NCI-H510A treated with DMSO at 0.1 percent for 48 hours (cell line): ENCODE results near the gene PRKCA.
"Not testable (repeated sequence)": the region's sequence is repeated elsewhere in the genome, so short reads cannot be mapped to it uniquely, and the experiment has no call there.

ENCODE experiments used
- DNase-seq: peaks from one replicate; lab custom pipeline; 2025; lab: John Stamatoyannopoulos, UW

PRKCA gene

DNA sequence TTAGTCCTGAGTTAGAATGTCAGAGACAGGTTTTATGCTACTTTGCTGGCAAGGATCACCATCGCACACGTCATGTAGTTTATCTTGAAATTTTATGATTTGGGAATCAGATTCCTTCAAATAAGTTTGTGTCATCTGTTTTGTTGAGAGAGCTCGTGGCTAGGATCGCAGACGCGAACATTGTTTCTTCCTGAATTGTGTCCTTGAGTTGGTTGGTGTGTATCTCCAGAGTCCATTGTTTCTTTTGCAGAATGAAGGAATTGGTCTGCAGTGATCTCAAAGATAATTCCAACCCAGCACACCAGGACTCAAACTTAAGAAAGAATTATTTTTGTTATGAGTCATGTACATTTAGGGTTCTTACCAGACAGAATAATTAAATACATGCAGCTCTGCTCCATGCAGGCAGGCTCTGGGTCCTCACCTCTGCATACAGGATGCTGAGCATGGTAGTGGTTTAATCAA, 51.6 kb downstream of the PRKCA start:
- DNase-seq = no peak

DNA sequence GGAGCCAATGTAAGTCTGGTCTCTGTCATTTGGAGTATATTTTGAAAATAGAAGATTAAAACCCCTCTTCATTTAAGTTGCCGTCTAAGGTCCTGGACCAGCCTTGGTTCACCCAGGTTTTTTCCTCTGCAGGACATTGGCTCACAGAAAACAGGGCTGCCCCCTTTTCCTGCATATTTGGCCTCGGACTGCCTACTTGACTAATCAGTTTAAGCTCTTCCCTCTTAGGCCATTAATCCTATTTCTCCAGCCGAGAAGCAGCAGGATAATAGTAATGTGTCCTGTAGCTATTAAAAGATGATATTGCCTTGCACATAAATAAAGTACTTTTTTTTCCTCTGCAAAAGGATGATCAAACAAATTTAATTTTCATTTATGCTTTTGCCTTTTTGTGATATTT, 52.1 kb downstream of the PRKCA start:
- no peak for DNase-seq

DNA sequence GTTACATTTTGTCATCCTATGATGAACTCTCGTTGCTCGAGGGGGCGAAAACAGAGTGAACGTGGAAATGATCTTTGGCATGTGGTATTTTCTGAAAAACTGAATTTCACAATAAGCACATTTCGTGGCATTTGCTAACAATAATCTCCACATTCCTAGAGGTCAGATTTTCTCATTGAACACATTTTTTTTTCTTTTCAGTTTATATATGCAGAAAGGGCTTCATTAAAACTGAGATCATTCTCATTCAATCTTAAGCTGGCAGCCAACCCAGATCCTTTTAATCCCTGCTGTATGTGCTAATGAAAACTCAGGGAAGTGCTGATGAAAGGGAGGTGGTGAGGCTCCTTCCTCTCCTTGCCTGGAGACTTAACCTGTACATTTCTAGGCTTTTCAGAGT, 52.6 kb downstream of the PRKCA start:
- no peak for DNase-seq

DNA sequence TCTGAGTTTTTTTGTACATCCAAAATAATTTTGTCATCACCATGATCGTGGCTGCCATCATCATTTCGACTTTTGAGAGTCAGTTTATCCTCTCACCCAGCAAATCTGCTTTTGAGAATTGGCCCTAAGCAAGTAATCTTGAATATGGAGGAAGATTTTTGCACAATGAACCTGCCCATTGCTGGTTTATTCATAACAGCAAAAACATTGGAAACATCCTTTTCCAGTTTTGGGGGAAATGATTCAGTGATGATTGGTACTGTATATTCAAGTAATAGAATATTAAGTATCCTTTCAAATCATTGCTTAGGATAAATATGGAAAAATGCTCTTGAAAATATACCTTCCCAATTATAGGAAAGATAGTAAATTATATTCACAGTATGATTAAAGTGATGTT, 53.1 kb downstream of the PRKCA start:
- no peak for DNase-seq

DNA sequence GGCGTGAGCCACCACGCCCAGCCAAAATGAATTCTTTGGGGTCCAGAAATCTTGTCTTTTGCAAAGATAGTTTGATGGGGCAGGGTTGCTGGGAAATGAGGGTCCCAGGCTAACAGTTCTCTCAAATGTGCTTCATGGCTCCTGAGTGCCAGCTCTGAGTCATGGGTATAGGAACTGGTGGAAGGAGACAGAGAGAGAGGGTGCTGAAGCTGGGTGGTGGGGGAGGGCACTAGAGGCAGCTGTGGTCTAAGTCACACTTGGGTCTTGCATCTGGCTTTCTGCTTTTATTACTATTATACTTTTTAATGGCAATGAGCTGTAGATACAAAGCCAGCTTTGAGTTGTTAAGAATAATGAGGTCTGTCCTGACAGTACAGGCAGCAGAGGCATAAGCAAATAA, 54.6 kb downstream of the PRKCA start:
- DNase-seq = no peak

DNA sequence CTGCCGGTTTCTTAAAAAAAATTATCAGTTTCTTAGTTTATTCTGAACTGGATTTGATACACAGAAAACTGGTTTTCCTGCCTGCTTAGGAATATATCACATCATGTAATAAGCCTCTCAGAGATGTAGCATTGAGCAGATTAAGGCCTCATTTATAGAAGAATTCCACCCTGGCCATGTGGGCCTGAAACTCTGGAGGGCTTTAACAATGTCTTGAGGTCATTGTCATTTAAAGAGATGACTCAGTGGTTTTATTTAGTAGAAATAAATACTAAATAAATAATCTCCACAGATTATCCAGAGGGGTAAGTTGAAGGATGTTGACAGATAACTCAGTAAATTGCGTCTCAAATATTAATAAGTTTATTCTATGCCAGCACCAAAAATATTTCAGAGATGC, 56.9 kb downstream of the PRKCA start:
- DNase-seq = no peak

DNA sequence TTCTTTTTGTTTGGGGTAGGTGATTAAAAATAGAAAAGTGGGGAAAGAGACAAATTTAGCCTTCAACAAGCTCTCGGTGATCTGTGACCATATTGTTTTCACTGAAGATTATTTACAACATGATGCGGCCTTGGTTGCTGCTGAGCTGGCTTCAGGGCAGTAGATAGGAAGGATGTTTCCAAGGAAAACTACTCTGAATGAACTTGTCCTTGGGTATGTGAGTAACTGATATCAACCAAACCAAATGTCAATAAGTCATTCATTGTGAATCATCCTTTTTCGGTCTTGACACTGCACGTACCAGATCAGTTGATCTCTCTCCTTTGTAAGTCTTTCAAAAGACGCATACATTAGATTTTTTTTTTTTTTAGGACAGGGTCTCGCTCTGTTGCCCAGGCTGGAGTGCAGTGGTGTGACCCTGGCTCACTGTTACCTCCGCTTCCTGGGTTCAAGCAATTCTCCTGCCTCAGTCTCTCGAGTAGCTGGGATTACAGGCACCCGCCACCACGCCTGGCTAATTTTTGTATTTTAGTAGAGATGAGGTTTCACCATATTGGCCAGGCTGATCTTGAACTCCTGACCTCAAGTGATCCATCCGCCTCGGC, 58.6 kb downstream of the PRKCA start:
- DNase-seq = not testable (repeated sequence)

DNA sequence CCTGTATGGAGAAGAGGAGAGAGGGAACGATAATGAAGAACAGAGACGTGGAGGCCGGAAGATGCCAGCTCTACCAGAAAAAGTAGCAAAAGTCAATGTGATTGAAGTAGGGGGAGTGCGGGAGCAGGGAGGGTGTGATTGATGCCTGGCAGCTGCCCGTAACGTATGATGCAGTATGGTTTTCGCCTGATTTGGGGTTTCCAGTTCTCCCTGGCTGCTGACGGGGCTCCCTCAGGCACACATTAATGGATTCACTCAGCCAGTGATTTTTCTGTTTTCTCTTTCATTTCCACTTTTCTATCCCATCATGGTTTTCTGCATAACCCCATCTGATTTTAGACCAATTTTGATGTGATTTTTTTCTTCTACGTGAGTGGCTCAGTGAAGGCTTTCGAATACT, 62.1 kb downstream of the PRKCA start:
- DNase-seq = no peak

DNA sequence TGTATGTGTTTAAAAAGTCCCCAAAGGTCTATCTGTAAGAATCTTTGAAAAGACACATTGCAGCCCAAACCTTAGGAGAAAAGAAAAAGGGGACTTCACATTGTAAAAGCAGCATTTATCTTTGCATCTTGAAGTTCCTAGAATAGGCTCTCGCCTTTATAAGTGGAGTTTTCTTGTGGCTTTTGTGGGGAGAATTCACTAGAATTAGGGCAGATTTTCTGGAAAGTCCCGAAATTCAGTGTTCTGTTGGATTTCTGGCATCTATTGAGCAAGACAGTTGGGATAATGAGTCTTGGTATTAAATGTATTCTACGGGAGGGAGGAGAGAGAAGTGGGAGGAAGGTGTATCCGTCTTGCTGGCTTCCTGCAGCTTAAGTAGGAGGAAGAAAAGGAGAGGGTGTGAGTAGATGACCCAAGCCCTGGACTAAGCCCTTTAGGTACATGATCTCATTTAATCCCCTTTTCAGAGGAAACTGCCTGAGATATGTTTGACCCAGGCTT, 62.6 kb downstream of the PRKCA start:
- DNase-seq = no peak

DNA sequence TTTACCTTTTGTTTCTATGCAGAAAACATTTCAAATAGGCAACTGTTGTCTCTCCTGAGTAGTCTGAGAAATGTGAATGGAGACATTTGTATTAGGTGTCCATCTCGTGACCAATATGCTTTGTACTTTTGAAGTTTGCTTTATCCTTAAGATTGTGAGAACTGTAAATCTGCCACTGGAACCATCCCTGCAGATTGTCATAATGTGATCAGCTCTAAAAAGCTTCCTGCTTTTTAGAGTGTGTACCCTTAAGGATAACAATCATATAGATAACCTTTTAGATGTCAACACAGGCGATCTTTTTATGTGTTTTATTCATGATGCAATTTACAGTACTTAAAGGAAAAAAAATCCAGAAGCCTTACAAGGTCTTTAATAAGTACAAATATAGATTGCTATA, 63.5 kb downstream of the PRKCA start:
- no peak for DNase-seq

DNA sequence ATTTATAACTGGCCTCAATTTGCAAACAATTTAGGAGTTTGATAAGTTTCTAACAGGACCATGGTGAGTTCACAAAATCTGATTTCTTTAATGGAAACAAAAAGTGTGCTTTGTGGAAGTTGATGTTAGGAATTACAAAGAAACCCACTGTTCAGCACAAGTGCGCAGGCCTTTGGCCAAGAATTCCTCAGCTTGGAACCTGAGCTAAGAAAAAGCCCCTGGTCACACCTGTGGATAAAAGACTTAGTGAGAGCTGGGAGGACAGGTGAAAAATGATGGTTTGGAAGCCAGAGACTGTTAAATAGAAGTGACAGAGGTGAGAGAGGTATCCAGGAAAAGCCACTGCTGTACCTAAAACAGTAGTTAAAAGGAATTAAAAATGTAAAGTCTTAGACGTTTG, 64.7 kb downstream of the PRKCA start:
- DNase-seq = no peak

DNA sequence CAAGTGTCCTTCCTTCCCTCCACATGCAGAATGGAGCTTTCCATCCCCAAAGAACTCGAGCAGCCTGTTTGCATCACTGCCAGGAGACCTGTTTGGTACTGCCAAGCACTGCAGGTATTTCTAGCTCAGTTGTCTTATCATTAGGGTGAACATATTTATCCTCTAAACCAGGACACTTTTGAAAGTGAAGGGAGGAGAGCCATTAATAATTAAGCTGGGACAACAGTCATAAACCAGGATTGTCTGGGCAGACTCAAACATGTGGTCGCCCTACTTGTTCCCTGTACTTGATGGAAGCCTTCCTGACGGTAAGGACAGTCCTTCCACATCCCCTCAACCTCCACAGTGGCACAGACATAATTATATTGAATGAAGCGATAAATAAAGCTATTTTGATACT, 67.4 kb downstream of the PRKCA start:
- no peak for DNase-seq

DNA sequence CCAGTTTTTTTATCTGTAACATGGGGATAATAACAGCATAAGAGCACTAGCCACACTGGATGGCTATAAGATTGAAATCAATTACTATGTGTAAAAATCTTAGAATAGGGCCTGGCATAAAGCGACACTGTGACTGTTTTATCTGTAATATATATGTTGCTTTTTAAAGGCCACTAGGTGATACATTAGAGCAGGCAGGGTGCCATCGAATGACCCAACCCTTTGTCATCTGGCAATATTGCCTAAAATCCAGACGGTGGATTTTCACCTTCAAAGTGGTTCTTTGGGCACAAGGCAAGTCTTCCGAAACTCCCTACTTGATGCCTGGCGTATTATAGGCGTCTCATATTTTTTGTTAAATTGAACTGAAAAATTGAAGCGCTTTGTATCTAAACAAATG, 69.1 kb downstream of the PRKCA start:
- no peak for DNase-seq

DNA sequence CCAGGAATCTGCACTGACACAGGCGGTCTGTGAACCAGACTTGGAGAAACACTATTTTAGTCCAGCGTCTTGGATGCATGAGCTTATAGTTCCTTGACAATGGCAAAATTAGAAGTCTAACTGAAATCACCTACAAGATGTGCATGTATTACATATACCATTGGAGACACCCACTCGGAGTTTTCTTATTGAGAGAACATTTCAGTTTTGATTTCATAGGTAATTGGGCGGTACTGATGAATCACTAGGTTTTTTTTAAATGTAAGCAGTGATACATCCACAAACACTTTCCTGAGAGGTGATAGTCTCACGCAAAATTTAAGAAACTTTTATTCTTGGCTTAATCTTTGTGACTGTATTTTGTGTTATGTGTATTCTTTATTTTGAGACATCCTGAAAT, 69.8 kb downstream of the PRKCA start:
- no peak for DNase-seq

DNA sequence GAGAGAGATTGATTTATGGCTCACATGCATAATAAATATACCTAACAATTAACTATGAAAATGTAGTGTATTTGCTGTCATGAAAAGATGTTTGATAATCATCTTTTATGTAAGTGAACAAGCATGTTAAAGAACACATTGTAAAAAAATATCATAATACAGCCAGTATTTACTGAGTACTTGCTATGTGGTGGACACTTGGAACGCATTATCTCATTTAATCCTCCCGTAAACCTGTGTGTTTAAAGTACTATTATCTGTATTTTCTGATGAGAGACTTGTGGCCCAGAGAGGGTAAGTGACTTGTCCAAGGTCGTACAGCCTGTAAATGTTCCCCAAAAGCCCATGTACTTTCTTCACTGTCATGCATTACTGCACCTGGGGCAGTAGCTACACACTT, 70.7 kb downstream of the PRKCA start:
- no peak for DNase-seq

DNA sequence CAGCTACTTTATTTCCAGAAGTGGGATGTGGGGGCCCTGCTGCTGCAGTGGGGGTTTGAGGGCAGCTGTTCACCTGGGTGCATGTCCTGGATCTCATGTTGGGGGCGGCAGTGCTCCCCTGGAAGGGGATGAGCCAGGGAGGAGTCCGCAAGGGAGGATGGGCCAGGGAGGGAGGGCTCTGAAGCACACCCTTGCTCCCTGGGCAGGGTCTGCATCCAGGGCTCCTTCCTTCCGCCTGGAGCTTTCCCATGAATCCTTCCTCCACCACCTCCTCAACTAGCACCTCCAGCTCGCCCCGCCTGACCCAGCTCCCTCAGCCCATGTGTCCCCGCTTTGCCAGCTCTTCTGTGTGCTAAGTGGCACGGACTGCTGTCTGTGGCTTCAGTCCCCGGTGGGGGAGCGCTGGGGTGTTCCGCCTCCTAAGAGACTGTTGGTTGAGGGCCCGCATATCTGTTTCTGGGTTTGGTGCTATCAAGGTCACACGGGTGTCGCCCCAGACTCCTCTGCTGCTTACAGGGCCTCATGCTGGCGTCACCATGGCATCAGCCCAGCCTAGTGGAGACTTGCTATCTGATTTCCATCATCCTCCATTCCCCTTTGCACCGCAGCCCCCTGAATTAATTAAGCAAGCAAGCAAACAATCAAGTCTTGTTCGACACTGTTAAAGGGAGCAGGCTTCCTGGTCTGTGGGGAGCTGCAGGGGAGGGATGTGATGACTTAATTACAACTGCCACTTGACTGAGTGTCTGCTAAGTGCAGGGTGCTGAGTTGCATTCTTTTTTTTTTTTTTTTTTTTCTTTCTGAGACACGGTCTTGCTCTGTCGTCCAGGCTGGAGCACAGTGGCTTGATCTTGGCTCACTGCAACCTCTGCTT, 71.8 kb downstream of the PRKCA start:
- peak; percentile 50 for DNase-seq

DNA sequence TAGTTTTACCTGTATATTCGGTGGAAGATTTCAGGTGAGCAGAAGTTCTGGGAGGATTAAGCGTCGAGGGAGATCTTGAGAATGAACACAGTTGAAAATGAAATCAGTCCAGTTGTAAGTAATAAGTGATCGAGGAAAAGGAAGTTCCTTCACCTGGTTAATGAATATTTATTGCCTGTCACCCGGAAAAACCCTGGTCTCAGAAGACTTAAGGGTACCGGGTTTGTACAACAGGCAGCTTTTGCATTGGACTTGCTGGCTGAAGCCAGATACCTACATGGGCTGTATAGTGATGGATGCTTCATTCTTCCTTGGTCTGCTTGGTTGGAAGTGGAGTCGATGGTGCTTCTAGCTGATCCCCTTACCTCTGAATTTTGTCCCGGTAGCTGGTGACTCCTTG, 72.7 kb downstream of the PRKCA start:
- no peak for DNase-seq

DNA sequence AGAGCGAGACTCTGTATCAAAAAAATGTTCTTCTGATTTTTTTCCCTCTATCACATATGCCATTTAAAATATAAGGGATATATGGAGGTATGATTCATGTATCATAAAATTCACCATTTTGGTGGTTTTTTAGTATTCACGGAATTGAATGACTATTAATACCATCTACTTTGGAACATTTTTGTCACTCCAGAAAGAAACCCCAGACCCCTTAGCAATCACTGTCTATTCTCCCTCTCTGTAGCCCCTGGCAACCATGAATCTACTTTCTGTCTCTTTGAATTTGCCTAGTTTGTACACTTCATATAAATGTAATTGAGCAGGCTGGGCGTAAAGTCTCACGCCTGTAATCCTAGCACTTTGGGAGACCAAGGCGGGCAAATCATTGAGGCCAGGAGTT, 75.9 kb downstream of the PRKCA start:
- DNase-seq = no peak

DNA sequence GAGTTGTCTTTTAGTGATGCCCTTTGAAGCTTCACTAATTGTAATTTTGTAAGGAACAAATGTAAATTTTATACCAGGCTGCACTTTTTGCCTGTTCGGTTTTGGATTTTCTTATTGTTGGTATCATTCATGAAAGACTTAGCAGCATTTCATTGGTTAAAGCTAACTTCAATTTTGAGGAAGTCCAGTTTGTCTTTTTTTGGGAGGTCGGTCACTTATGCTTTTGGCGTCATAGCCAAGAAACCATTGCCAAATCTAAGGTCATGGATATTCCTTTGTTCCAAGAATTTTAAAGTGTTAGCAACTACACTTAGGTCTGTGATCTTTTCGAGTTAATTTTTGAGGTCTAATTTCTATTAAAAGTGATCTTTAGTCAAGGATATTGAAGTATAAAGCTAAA, 77.1 kb downstream of the PRKCA start:
- DNase-seq = no peak

DNA sequence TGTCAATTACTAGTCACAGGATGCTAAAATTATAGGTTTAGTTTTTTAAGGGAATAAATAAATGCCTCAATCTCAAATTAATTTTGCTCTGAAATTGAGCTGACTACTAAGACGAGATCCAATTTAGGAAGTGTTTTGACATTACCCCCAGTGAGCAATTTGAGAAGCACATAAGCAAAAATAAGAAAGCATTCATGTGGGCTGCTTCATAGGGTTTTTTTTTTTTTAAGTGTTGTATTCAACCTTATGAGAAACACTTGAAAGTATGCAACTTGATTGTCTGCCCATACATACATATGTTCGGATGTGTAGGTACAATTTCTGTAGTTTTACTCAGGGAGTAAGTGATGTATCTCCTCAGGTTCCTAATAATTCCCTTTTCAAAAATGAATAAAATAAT, 77.6 kb downstream of the PRKCA start:
- no peak for DNase-seq

DNA sequence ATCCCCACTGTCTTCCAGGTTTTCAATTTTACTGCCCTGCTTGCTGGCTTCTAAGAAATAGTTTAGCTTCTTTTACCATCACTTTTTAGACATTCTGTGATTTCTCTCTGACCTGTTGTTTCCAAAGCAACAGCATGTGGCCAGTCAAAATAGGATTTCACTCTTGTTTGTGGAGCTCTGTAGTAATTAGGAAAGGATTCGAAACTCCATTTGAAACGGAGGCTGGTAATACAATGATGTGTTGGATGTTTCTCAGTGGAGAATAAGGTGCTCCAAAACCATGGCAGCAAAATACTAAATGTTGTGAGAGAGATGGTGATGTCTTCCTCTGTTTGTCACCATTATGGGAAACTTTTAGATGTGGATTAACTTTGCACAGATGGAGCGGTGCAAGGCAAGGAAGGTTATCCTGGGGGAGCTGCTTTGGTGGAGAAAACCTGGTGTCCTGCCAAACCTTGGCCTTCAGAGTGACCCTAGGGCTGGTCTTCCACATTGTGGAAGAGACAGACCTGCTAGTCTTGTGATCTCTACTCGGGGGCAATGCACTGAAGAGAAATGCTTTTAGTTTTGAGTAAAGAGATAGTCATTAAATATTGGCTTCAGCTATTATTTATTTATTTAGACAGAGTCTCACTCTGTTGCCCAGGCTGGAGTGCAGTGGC, 79.4 kb downstream of the PRKCA start:
- DNase-seq = no peak

DNA sequence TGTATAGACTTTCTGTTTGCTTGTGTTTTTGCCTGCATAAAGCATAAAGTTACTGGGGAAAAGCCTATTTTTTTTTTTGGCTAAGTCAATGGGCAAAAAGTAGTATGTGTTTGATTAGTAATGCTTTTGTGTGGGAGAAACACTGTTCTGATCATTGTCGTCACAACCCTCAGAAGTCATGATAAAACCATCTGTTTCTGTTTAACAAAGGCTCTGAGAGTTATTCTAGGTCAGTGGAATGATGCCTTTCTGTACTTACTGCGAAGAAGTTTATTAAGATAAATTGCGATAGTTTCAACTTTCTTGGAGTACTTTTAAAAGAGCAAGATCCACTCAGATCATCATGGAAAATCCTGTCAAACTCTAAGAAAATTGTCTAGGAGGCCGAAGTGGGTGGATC, 80.9 kb downstream of the PRKCA start:
- no peak for DNase-seq
